UCSD-AML1 (cell line): ENCODE data around the gene AGAP1.
"Not testable (repeated sequence)": the region's sequence is repeated elsewhere in the genome, so short reads cannot be mapped to it uniquely, and the experiment has no call there.

Experiments used
- DNase-seq: peaks from one replicate; lab custom pipeline; 2025; ENCODE audit not compliant: unreplicated experiment; lab: John Stamatoyannopoulos, UW

The AGAP1 gene

GRCh38 chr2:235928751-235929370 lies 435.0 kb downstream of the AGAP1 start:
- no peak for DNase-seq

- no peak for DNase-seq
Measured at GRCh38 chr2:235930701-235931100, 436.9 kb downstream of the AGAP1 start.

GRCh38 chr2:235931676-235932075 lies 437.8 kb downstream of the AGAP1 start:
- DNase-seq, result no peak

GRCh38 chr2:235934059-235934773 lies 440.4 kb downstream of the AGAP1 start:
- DNase-seq, result no peak

- no peak for DNase-seq
Measured at GRCh38 chr2:235934774-235935484, 441.1 kb downstream of the AGAP1 start.

GRCh38 chr2:235935773-235936172 lies 441.9 kb downstream of the AGAP1 start:
- no peak for DNase-seq

- DNase-seq, result no peak
Measured at GRCh38 chr2:235936493-235936892, 442.6 kb downstream of the AGAP1 start.

GRCh38 chr2:235937087-235937486 lies 443.2 kb downstream of the AGAP1 start:
- no peak for DNase-seq

- DNase-seq, result no peak
Measured at GRCh38 chr2:235937526-235937925, 443.7 kb downstream of the AGAP1 start.

- DNase-seq, result no peak
Measured at GRCh38 chr2:235937936-235938335, 444.1 kb downstream of the AGAP1 start.

- no peak for DNase-seq
Measured at GRCh38 chr2:235938611-235939010, 444.8 kb downstream of the AGAP1 start.

- no peak for DNase-seq
Measured at GRCh38 chr2:235939471-235939870, 445.6 kb downstream of the AGAP1 start.

GRCh38 chr2:235940330-235940729 lies 446.5 kb downstream of the AGAP1 start:
- DNase-seq, result no peak

GRCh38 chr2:235944591-235944990 lies 450.7 kb downstream of the AGAP1 start:
- DNase-seq, result no peak

GRCh38 chr2:235945608-235946140 lies 451.8 kb downstream of the AGAP1 start:
- DNase-seq, result no peak

- DNase-seq, result no peak
Measured at GRCh38 chr2:235946590-235946989, 452.7 kb downstream of the AGAP1 start.

GRCh38 chr2:235947055-235947454 lies 453.2 kb downstream of the AGAP1 start:
- not testable (repeated sequence) for DNase-seq

- DNase-seq, result no peak
Measured at GRCh38 chr2:235949567-235950472, 456.0 kb downstream of the AGAP1 start.

- no peak for DNase-seq
Measured at GRCh38 chr2:235950473-235950809, 456.6 kb downstream of the AGAP1 start.

GRCh38 chr2:235951493-235951892 lies 457.6 kb downstream of the AGAP1 start:
- no peak for DNase-seq

- DNase-seq, result no peak
Measured at GRCh38 chr2:235951982-235952381, 458.1 kb downstream of the AGAP1 start.
